ENCODE measurements around the gene PRM1. TPM values are rescaled to one million over a fixed set of nuclear protein-coding genes. Genes with fewer than 3 reads are reported as not detected.

The PRM1 gene
- total RNA-seq, 1 experiment from 2014 or later = 0.48 TPM

DNA sequence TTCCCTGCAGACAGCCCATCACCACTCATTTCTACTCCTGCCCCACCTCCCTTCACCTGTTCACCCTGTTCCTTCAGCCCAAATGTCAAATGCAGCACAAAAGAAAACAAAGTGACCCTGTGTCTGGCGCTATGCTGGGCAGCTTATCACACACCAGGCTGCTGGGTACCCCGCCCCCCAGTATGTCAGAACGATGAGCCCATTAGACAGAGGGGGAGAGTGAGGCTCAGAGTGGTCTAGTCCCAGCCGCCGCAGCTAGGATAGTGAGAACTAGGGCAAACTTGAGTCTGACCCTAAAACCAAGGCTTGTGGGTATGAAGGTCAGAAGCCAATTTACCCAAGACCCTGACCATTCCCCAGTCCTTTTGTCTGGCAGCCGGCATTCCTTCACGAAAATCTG is 16.0 kb downstream of the PRM1 start:
- Mint-ChIP-seq H3K27ac (no peak overlapping the region), H3K4me3 (no peak overlapping the region), H3K4me1 (peaks cover 9% of the 10 kb centered on the region), H3K9me3 (no peaks in the 10 kb centered on the region), H3K27me3 (ENCODE audit: low read depth) (no peaks in the 10 kb centered on the region), H3K36me3 (no peaks in the 10 kb centered on the region)
- ChIA-PET CTCF (no interaction called here), POLR2A (no interaction called here)
- no peak for ATAC-seq
- no peak for DNase-seq (ENCODE audit: low spot score)
- TF ChIP-seq ZNF671 (CRISPR knock-in tag; IDR thresholded peaks at IDR 0.05) = no peak
- TF ChIP-seq, protein P1, sequence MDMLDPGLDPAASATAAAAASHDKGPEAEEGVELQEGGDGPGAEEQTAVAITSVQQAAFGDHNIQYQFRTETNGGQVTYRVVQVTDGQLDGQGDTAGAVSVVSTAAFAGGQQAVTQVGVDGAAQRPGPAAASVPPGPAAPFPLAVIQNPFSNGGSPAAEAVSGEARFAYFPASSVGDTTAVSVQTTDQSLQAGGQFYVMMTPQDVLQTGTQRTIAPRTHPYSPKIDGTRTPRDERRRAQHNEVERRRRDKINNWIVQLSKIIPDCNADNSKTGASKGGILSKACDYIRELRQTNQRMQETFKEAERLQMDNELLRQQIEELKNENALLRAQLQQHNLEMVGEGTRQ (CRISPR knock-in tag; IDR thresholded peaks at IDR 0.05) = no peak
- TF ChIP-seq, protein P2, sequence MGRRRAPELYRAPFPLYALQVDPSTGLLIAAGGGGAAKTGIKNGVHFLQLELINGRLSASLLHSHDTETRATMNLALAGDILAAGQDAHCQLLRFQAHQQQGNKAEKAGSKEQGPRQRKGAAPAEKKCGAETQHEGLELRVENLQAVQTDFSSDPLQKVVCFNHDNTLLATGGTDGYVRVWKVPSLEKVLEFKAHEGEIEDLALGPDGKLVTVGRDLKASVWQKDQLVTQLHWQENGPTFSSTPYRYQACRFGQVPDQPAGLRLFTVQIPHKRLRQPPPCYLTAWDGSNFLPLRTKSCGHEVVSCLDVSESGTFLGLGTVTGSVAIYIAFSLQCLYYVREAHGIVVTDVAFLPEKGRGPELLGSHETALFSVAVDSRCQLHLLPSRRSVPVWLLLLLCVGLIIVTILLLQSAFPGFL (CRISPR knock-in tag; IDR thresholded peaks at IDR 0.05; ENCODE audit: borderline replicate concordance) = no peak
- TF ChIP-seq, protein P3, sequence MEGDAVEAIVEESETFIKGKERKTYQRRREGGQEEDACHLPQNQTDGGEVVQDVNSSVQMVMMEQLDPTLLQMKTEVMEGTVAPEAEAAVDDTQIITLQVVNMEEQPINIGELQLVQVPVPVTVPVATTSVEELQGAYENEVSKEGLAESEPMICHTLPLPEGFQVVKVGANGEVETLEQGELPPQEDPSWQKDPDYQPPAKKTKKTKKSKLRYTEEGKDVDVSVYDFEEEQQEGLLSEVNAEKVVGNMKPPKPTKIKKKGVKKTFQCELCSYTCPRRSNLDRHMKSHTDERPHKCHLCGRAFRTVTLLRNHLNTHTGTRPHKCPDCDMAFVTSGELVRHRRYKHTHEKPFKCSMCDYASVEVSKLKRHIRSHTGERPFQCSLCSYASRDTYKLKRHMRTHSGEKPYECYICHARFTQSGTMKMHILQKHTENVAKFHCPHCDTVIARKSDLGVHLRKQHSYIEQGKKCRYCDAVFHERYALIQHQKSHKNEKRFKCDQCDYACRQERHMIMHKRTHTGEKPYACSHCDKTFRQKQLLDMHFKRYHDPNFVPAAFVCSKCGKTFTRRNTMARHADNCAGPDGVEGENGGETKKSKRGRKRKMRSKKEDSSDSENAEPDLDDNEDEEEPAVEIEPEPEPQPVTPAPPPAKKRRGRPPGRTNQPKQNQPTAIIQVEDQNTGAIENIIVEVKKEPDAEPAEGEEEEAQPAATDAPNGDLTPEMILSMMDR (IDR thresholded peaks at IDR 0.05) = no peak
- TF ChIP-seq, protein P4, sequence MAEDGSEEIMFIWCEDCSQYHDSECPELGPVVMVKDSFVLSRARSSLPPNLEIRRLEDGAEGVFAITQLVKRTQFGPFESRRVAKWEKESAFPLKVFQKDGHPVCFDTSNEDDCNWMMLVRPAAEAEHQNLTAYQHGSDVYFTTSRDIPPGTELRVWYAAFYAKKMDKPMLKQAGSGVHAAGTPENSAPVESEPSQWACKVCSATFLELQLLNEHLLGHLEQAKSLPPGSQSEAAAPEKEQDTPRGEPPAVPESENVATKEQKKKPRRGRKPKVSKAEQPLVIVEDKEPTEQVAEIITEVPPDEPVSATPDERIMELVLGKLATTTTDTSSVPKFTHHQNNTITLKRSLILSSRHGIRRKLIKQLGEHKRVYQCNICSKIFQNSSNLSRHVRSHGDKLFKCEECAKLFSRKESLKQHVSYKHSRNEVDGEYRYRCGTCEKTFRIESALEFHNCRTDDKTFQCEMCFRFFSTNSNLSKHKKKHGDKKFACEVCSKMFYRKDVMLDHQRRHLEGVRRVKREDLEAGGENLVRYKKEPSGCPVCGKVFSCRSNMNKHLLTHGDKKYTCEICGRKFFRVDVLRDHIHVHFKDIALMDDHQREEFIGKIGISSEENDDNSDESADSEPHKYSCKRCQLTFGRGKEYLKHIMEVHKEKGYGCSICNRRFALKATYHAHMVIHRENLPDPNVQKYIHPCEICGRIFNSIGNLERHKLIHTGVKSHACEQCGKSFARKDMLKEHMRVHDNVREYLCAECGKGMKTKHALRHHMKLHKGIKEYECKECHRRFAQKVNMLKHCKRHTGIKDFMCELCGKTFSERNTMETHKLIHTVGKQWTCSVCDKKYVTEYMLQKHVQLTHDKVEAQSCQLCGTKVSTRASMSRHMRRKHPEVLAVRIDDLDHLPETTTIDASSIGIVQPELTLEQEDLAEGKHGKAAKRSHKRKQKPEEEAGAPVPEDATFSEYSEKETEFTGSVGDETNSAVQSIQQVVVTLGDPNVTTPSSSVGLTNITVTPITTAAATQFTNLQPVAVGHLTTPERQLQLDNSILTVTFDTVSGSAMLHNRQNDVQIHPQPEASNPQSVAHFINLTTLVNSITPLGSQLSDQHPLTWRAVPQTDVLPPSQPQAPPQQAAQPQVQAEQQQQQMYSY (CRISPR knock-in tag; IDR thresholded peaks at IDR 0.05) = no peak
- TF ChIP-seq, protein P5, sequence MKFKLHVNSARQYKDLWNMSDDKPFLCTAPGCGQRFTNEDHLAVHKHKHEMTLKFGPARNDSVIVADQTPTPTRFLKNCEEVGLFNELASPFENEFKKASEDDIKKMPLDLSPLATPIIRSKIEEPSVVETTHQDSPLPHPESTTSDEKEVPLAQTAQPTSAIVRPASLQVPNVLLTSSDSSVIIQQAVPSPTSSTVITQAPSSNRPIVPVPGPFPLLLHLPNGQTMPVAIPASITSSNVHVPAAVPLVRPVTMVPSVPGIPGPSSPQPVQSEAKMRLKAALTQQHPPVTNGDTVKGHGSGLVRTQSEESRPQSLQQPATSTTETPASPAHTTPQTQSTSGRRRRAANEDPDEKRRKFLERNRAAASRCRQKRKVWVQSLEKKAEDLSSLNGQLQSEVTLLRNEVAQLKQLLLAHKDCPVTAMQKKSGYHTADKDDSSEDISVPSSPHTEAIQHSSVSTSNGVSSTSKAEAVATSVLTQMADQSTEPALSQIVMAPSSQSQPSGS (CRISPR knock-in tag; IDR thresholded peaks at IDR 0.05; ENCODE audit: borderline replicate concordance, low read depth) = no peak
- TF ChIP-seq, protein P6, sequence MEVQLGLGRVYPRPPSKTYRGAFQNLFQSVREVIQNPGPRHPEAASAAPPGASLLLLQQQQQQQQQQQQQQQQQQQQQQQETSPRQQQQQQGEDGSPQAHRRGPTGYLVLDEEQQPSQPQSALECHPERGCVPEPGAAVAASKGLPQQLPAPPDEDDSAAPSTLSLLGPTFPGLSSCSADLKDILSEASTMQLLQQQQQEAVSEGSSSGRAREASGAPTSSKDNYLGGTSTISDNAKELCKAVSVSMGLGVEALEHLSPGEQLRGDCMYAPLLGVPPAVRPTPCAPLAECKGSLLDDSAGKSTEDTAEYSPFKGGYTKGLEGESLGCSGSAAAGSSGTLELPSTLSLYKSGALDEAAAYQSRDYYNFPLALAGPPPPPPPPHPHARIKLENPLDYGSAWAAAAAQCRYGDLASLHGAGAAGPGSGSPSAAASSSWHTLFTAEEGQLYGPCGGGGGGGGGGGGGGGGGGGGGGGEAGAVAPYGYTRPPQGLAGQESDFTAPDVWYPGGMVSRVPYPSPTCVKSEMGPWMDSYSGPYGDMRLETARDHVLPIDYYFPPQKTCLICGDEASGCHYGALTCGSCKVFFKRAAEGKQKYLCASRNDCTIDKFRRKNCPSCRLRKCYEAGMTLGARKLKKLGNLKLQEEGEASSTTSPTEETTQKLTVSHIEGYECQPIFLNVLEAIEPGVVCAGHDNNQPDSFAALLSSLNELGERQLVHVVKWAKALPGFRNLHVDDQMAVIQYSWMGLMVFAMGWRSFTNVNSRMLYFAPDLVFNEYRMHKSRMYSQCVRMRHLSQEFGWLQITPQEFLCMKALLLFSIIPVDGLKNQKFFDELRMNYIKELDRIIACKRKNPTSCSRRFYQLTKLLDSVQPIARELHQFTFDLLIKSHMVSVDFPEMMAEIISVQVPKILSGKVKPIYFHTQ (CRISPR knock-in tag; IDR thresholded peaks at IDR 0.05) = no peak

DNA sequence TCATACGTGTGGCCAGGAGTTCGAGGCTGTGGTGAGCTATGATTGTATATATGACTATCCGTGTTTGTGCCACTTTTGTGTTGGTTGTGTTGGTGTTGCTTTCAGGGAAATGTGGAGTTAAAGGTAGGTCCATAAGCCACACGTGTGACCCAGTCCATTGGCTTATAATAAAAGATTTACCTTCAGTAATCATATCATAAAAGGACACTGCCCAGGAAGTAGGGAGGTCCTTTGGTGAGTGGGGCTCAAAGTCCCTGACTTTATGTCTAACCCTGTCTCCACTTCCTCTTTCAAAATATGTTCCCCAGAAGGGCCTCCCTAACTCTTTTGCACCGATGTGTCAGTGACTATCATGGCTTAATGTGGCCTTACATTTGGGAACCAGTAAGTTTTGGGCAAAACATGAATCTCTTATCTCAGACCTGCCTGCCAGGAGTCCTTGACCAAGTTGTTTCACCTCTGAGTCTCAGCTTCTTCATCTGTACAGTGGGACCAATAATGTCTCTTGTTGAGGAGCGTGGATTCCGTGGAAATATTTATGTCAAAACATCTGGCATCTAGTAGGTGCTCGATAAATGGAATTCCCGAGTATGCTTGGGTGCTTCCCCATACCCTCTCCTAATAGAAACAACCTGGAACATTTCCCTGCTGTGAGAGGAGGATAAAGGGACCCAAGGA is 16.8 kb downstream of the PRM1 start:
- no peak for DNase-seq (ENCODE audit: low spot score)
- CTCF ChIA-PET = no interaction called here
- ATAC-seq = no peak
- POLR2A ChIA-PET = no interaction called here
- H3K27ac Mint-ChIP-seq = no peak overlapping the region
- peaks cover 13% of the 10 kb centered on the region for H3K4me1 Mint-ChIP-seq
- H3K27me3 Mint-ChIP-seq (ENCODE audit: low read depth) = no peaks in the 10 kb centered on the region; the same call in 1 of the 2 replicates
- H3K36me3 Mint-ChIP-seq = no peaks in the 10 kb centered on the region
- no peaks in the 10 kb centered on the region for H3K9me3 Mint-ChIP-seq
- H3K4me3 Mint-ChIP-seq = no peak overlapping the region
- TF ChIP-seq FOXK1 (CRISPR knock-in tag; IDR thresholded peaks at IDR 0.05) (no peak), NR2C2 (CRISPR knock-in tag; IDR thresholded peaks at IDR 0.05) (no peak), TP53 (CRISPR knock-in tag; IDR thresholded peaks at IDR 0.05) (no peak), OVOL2 (CRISPR knock-in tag; IDR thresholded peaks at IDR 0.05; ENCODE audit: borderline replicate concordance) (no peak), TEAD4 (CRISPR knock-in tag; IDR thresholded peaks at IDR 0.05) (no peak), ZNF317 (CRISPR knock-in tag; IDR thresholded peaks at IDR 0.05; ENCODE audit: borderline replicate concordance, low read depth) (no peak), ELF4 (CRISPR knock-in tag; IDR thresholded peaks at IDR 0.05; ENCODE audit: low read depth) (no peak), ZNF121 (CRISPR knock-in tag; IDR thresholded peaks at IDR 0.05) (no peak), PRRX2 (CRISPR knock-in tag; IDR thresholded peaks at IDR 0.05) (no peak)
- TF ChIP-seq, protein P7, sequence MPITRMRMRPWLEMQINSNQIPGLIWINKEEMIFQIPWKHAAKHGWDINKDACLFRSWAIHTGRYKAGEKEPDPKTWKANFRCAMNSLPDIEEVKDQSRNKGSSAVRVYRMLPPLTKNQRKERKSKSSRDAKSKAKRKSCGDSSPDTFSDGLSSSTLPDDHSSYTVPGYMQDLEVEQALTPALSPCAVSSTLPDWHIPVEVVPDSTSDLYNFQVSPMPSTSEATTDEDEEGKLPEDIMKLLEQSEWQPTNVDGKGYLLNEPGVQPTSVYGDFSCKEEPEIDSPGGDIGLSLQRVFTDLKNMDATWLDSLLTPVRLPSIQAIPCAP (CRISPR knock-in tag; IDR thresholded peaks at IDR 0.05) = no peak
- TF ChIP-seq, protein P3 (IDR thresholded peaks at IDR 0.05) = no peak

Measured in WTC11 (cell line).